SH-SY5Y (cell line): ENCODE results near the gene SLC7A6OS.

Experiments used
- GATA2 ChIP-seq: IDR thresholded peaks from 2 replicates; pipeline ENCODE4 v1.6.1; 2011; ENCODE audit warnings: mild to moderate bottlenecking, low read depth, low read length
- GATA3 ChIP-seq: IDR thresholded peaks from 2 replicates; pipeline ENCODE4 v1.6.1; 2011; ENCODE audit warnings: low read depth, mild to moderate bottlenecking, low read length, moderate library complexity

- TF ChIP-seq GATA2 (no peak), GATA3 (no peak)
Observed at GRCh38 chr16:68253721-68254120, 57.0 kb downstream of the SLC7A6OS start.
